ENCODE results near the gene ZMIZ2.
"Not testable (repeated sequence)": the region's sequence is repeated elsewhere in the genome, so short reads cannot be mapped to it uniquely, and the experiment has no call there.

Gene ZMIZ2

GRCh38 chr7:44727937-44728262 is 20.7 kb upstream of the ZMIZ2 start:
- DNase-seq, result no peak

- DNase-seq, result no peak
Observed at GRCh38 chr7:44729949-44730590, 18.6 kb upstream of the ZMIZ2 start.

GRCh38 chr7:44732971-44733370 is 15.7 kb upstream of the ZMIZ2 start:
- not testable (repeated sequence) for DNase-seq

GRCh38 chr7:44733708-44734481 is 14.8 kb upstream of the ZMIZ2 start:
- DNase-seq, result no peak

- DNase-seq, result no peak
Observed at GRCh38 chr7:44735403-44736165, 13.1 kb upstream of the ZMIZ2 start.

GRCh38 chr7:44736896-44737295 is 11.8 kb upstream of the ZMIZ2 start:
- DNase-seq, result no peak

GRCh38 chr7:44738051-44738723 is 10.5 kb upstream of the ZMIZ2 start:
- no peak for DNase-seq

GRCh38 chr7:44738876-44739665 is 9.6 kb upstream of the ZMIZ2 start:
- no peak for DNase-seq

GRCh38 chr7:44740055-44740454 is 8.6 kb upstream of the ZMIZ2 start:
- DNase-seq, result no peak

GRCh38 chr7:44743750-44744149 is 4.9 kb upstream of the ZMIZ2 start:
- DNase-seq, result no peak

- no peak for DNase-seq
Observed at GRCh38 chr7:44748948-44749731, 493 bp downstream of the ZMIZ2 start.

GRCh38 chr7:44749992-44750391 is 1.3 kb downstream of the ZMIZ2 start:
- no peak for DNase-seq

- DNase-seq, result no peak
Observed at GRCh38 chr7:44750424-44750823, 1.8 kb downstream of the ZMIZ2 start.

GRCh38 chr7:44750921-44751571 is 2.4 kb downstream of the ZMIZ2 start:
- no peak for DNase-seq

GRCh38 chr7:44752822-44753221 is 4.2 kb downstream of the ZMIZ2 start:
- DNase-seq, result no peak

GRCh38 chr7:44754802-44755697 is 6.4 kb downstream of the ZMIZ2 start:
- no peak for DNase-seq

- peak in 1 of 58 donors; percentile 11 for DNase-seq
Observed at GRCh38 chr7:44755698-44756627, 7.3 kb downstream of the ZMIZ2 start.

All from anterior cingulate cortex (tissue), 58 donors.